ENCODE results near the gene PTPRN2. TPM values are rescaled to one million over a fixed set of nuclear protein-coding genes. Genes with fewer than 3 reads are reported as not detected.

The PTPRN2 gene
- total and polyA plus RNA-seq, 2 of the 13 experiments (the other 11 are each of a cell fraction or from before 2014, with no cell fraction given): 2.5 to 24.2 TPM

DNA sequence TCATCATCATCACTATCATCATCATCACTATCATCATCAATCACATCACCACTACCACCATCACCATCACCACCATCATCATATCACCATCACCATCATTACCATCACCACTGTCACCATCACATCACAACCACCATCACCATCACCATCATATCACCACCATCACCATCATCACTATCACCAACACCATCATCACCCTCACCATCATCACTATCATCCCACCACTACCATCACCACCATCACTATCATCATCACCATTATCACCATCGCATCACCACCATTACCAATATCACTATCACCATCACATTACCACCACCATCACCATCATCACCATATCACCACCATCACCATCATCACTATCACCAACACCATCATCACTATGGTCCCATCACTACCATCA lies 539.1 kb downstream of the PTPRN2 start (continued):
- TF ChIP-seq ZNF788 (CRISPR knock-in tag; IDR thresholded peaks at IDR 0.05; ENCODE audit: borderline replicate concordance) (no peak), MEIS1 (CRISPR knock-in tag; IDR thresholded peaks at IDR 0.05; ENCODE audit: borderline replicate concordance) (no peak), ZBTB38 (CRISPR knock-in tag; IDR thresholded peaks at IDR 0.05) (no peak), CREB1 (IDR thresholded peaks at IDR 0.05) (peak; percentile 94), CREB1 (CRISPR knock-in tag; IDR thresholded peaks at IDR 0.05) (no peak), RBFOX2 (IDR thresholded peaks at IDR 0.05; ENCODE audit: low read depth, low read length) (no peak), ISX (CRISPR knock-in tag; conservative IDR thresholded peaks at IDR 0.05) (no peak), ZNF709 (CRISPR knock-in tag; IDR thresholded peaks at IDR 0.05) (no peak), HMGA1 (CRISPR knock-in tag; conservative IDR thresholded peaks at IDR 0.05) (no peak), ARNTL (CRISPR knock-in tag; IDR thresholded peaks at IDR 0.05) (no peak), NBN (conservative IDR thresholded peaks at IDR 0.05) (no peak), PAF1 (CRISPR knock-in tag; IDR thresholded peaks at IDR 0.05) (no peak), CBX1 (IDR thresholded peaks at IDR 0.05; ENCODE audit: low read depth) (no peak), ZKSCAN8 (CRISPR knock-in tag; IDR thresholded peaks at IDR 0.05; ENCODE audit: borderline replicate concordance) (no peak), ZNF138 (CRISPR knock-in tag; IDR thresholded peaks at IDR 0.05; ENCODE audit: low read depth) (no peak), TMF1 (CRISPR knock-in tag; IDR thresholded peaks at IDR 0.05; ENCODE audit: low read depth) (no peak), ZNF564 (CRISPR knock-in tag; IDR thresholded peaks at IDR 0.05) (no peak)
- TF ChIP-seq, protein P1, sequence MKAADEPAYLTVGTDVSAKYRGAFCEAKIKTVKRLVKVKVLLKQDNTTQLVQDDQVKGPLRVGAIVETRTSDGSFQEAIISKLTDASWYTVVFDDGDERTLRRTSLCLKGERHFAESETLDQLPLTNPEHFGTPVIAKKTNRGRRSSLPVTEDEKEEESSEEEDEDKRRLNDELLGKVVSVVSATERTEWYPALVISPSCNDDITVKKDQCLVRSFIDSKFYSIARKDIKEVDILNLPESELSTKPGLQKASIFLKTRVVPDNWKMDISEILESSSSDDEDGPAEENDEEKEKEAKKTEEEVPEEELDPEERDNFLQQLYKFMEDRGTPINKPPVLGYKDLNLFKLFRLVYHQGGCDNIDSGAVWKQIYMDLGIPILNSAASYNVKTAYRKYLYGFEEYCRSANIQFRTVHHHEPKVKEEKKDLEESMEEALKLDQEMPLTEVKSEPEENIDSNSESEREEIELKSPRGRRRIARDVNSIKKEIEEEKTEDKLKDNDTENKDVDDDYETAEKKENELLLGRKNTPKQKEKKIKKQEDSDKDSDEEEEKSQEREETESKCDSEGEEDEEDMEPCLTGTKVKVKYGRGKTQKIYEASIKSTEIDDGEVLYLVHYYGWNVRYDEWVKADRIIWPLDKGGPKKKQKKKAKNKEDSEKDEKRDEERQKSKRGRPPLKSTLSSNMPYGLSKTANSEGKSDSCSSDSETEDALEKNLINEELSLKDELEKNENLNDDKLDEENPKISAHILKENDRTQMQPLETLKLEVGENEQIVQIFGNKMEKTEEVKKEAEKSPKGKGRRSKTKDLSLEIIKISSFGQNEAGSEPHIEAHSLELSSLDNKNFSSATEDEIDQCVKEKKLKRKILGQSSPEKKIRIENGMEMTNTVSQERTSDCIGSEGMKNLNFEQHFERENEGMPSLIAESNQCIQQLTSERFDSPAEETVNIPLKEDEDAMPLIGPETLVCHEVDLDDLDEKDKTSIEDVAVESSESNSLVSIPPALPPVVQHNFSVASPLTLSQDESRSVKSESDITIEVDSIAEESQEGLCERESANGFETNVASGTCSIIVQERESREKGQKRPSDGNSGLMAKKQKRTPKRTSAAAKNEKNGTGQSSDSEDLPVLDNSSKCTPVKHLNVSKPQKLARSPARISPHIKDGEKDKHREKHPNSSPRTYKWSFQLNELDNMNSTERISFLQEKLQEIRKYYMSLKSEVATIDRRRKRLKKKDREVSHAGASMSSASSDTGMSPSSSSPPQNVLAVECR (CRISPR knock-in tag; IDR thresholded peaks at IDR 0.05; ENCODE audit: borderline replicate concordance): no peak
- TF ChIP-seq, protein P2, sequence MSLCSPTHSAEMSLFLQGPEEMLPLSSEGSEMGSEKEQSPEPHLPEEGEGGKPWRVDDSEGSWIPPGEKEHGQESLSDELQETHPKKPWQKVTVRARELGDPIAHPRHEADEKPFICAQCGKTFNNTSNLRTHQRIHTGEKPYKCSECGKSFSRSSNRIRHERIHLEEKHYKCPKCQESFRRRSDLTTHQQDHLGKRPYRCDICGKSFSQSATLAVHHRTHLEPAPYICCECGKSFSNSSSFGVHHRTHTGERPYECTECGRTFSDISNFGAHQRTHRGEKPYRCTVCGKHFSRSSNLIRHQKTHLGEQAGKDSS (CRISPR knock-in tag; IDR thresholded peaks at IDR 0.05; ENCODE audit: borderline replicate concordance, low read depth): no peak
- TF ChIP-seq, protein P3, sequence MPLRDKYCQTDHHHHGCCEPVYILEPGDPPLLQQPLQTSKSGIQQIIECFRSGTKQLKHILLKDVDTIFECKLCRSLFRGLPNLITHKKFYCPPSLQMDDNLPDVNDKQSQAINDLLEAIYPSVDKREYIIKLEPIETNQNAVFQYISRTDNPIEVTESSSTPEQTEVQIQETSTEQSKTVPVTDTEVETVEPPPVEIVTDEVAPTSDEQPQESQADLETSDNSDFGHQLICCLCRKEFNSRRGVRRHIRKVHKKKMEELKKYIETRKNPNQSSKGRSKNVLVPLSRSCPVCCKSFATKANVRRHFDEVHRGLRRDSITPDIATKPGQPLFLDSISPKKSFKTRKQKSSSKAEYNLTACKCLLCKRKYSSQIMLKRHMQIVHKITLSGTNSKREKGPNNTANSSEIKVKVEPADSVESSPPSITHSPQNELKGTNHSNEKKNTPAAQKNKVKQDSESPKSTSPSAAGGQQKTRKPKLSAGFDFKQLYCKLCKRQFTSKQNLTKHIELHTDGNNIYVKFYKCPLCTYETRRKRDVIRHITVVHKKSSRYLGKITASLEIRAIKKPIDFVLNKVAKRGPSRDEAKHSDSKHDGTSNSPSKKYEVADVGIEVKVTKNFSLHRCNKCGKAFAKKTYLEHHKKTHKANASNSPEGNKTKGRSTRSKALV (CRISPR knock-in tag; IDR thresholded peaks at IDR 0.05): no peak
